K562 (cell line): ENCODE measurements around the gene HACD1. TPM values are rescaled to one million over a fixed set of nuclear protein-coding genes. Genes with fewer than 3 reads are reported as not detected.

Experiments
- ATAC-seq: fragments of 200-7000 bp; cut with Tn5 transposase; 3 replicates; pipeline ENCODE4 v1.9.1; 2020; ENCODE audit warnings: moderate library complexity
- BruUV-seq: library from RNA; stranded (reverse); fragments of 400-500 nt; replicated peaks from 2 replicates; lab custom pipeline; 2021; lab: Mats Ljungman, UMichigan
- CTCF ChIA-PET: fragments of 300-600 bp; formaldehyde crosslinking; extraction: SDS; loops from one replicate; lab custom pipeline; 2021; ENCODE audit warnings: low intra/inter-chr PET ratio; lab: Yijun Ruan, JAX
- POLR2A ChIA-PET: fragments of 300-600, 350-650 bp; sonication (Branson Sonifier 250); formaldehyde crosslinking; extraction: SDS; loops from one replicate; lab custom pipeline; 2021; ENCODE audit warnings: antibody characterized with exemption, inconsistent platforms; lab: Yijun Ruan, JAX
- DNase-seq, 4 experiments: peaks; one replicate each; pipeline versions ENCODE4 v3.0.0 to v3.0.0-alpha.2; 2011 to 2018; ENCODE audit warnings: low spot score in 3 of 4, mixed read lengths in 3 of 4; ENCODE audit errors: extremely low read depth in 1 of 4
- FAIRE-seq: peaks from 2 replicates; lab custom pipeline; 2011; peaks lifted over from hg19 to GRCh38; lab: Jason Lieb, UNC
- H2AFZ ChIP-seq: 2 replicates; pipeline ENCODE4 v1.6.0; 2011; ENCODE audit warnings: low read depth, low read length, control low read depth, inconsistent platforms
- H3K27ac ChIP-seq: fragments of 200-600 bp; 3 replicates; pipeline ENCODE4 v1.8.0; 2011; ENCODE audit warnings: low read depth, mild to moderate bottlenecking, control low read depth, inconsistent platforms, low read length, moderate library complexity, mixed read lengths; ENCODE audit errors: extremely low read depth
- H3K27me3 ChIP-seq, 2 experiments: fragments of 300-600 bp in 1 of 2; 2 replicates in 1 of 2; 3 replicates in 1 of 2; pipeline versions ENCODE4 v1.6.0 to v1.8.0; 2011; ENCODE audit warnings: inconsistent platforms in 2 of 2, low read length in 2 of 2, mild to moderate bottlenecking in 1 of 2, mixed read lengths in 1 of 2, moderate library complexity in 1 of 2; ENCODE audit not compliant: control insufficient read depth in 2 of 2, insufficient read depth in 2 of 2
- H3K36me3 ChIP-seq: fragments of 300-600 bp; 3 replicates; pipeline ENCODE4 v1.8.0; 2011; ENCODE audit warnings: mild to moderate bottlenecking, low read length, inconsistent platforms; ENCODE audit not compliant: control insufficient read depth, insufficient read depth
- H3K4me1 ChIP-seq, 2 experiments: fragments of 200-600 bp in 1 of 2; replicated peaks in 1 of 2; 2 replicates in 1 of 2; 3 replicates in 1 of 2; pipeline versions ENCODE4 v1.5.1 to v1.8.0; 2011; ENCODE audit warnings: inconsistent platforms in 2 of 2, low read length in 2 of 2, mild to moderate bottlenecking in 1 of 2, mixed read lengths in 1 of 2, moderate library complexity in 1 of 2; ENCODE audit not compliant: control insufficient read depth in 2 of 2, insufficient read depth in 2 of 2
- H3K4me2 ChIP-seq: 2 replicates; pipeline ENCODE4 v1.6.1; 2011; ENCODE audit warnings: low read length, control low read depth, inconsistent platforms, mixed read lengths; ENCODE audit not compliant: insufficient read depth
- H3K4me3 ChIP-seq: fragments of 200-600 bp; sonication (generic), shearing (Covaris generic); 2 replicates; pipeline ENCODE4 v1.5.1; 2016; ENCODE audit warnings: control low read depth, inconsistent platforms
- H3K79me2 ChIP-seq: fragments of 200-600 bp; 3 replicates; pipeline ENCODE4 v1.8.0; 2011; ENCODE audit warnings: low read length, inconsistent platforms; ENCODE audit not compliant: control insufficient read depth, insufficient read depth
- H3K9ac ChIP-seq, 2 experiments: 2 replicates each; pipeline versions ENCODE4 v1.6.0 to v1.6.1; 2011; ENCODE audit warnings: low read depth in 2 of 2, low read length in 2 of 2, control low read depth in 1 of 2, inconsistent platforms in 1 of 2, mild to moderate bottlenecking in 1 of 2, mixed read lengths in 1 of 2; ENCODE audit not compliant: insufficient read depth in 1 of 2
- H3K9me1 ChIP-seq: one replicate; pipeline ENCODE4 v1.6.0; 2011; ENCODE audit warnings: inconsistent platforms, mild to moderate bottlenecking, low read length, moderate library complexity; ENCODE audit not compliant: control insufficient read depth, insufficient read depth
- H3K9me3 ChIP-seq: replicated peaks from 2 replicates; pipeline ENCODE4 v1.5.1; 2011; ENCODE audit warnings: low read depth, low read length, inconsistent platforms; ENCODE audit not compliant: control insufficient read depth, insufficient read depth
- H4K20me1 ChIP-seq: replicated peaks from 2 replicates; pipeline ENCODE4 v1.6.1; 2011; ENCODE audit warnings: low read length, inconsistent platforms, mixed read lengths; ENCODE audit not compliant: control insufficient read depth, insufficient read depth
- FOS ChIP-seq: IDR thresholded peaks from 3 replicates; pipeline ENCODE4 v1.6.1; 2011; ENCODE audit not compliant: insufficient read length; ENCODE audit errors: extremely low read depth
- FOXA1 ChIP-seq: fragments of 450-650 bp; IDR thresholded peaks from 2 replicates; pipeline ENCODE4 v1.6.1; 2016; ENCODE audit warnings: mild to moderate bottlenecking, borderline replicate concordance
- MEIS2 ChIP-seq: fragments of 450-650 bp; IDR thresholded peaks from 2 replicates; pipeline ENCODE4 v1.6.1; 2014; ENCODE audit warnings: mild to moderate bottlenecking; ENCODE audit not compliant: partially characterized antibody
- MTA1 ChIP-seq: fragments of 450-650 bp; IDR thresholded peaks from 2 replicates; pipeline ENCODE4 v1.6.1; 2017; ENCODE audit warnings: borderline replicate concordance
- MTA3 ChIP-seq: fragments of 450-650 bp; formaldehyde crosslinking; IDR thresholded peaks from 2 replicates; pipeline ENCODE4 v1.6.1; 2017; ENCODE audit warnings: mild to moderate bottlenecking, borderline replicate concordance
- NFE2 ChIP-seq: IDR thresholded peaks from 2 replicates; pipeline ENCODE4 v1.6.1; 2014; ENCODE audit warnings: antibody characterized with exemption, low read depth
- SMAD1 ChIP-seq: fragments of 150-350 bp; IDR thresholded peaks from 2 replicates; pipeline ENCODE4 v1.6.1; 2014; ENCODE audit warnings: low read length, low read depth; ENCODE audit not compliant: partially characterized antibody
- WGBS: fragments of 100-300 bp; shearing (Covaris generic); methylation state at CpG from one replicate; pipeline ENCODE4 v1.1.6; 2016; ENCODE audit warnings: low coverage, mixed read lengths; ENCODE audit not compliant: insufficient coverage; ENCODE audit errors: missing lambda C conversion rate; 5-methylcytosine and 5-hydroxymethylcytosine counted together
- in situ Hi-C: fragments of 300-500 bp; cut with MboI; formaldehyde crosslinking; loops from 4 replicates; pipeline ENCODE4 v1.15.0; 2018; ENCODE audit warnings: inconsistent platforms, mixed read lengths
- intact Hi-C: fragments of 100-400 bp; cut with micrococcal nuclease; formaldehyde crosslinking; loops from 2 replicates; pipeline ENCODE4 v1.14.2; 2022
- polyA plus RNA-seq, 8 experiments: library from polyadenylated mRNA; depleted of rRNA in 4 of 8; stranded (reverse) in 5 of 8; unstranded in 3 of 8; fragments of >200 nt; fragmentation: Nextera tagmentation in 2 of 8; fragmentation: Illumina TruSeq in 1 of 8; extraction: Ambion mirVana in 2 of 8; extraction: Trizol in 1 of 8; gene quantifications; 2 replicates each; pipeline versions ENCODE4 v1.2.1 to v1.2.3, GENCODE V29; 2011 to 2014; ENCODE audit warnings: inconsistent platforms in 1 of 8, missing spikeins in 1 of 8
- total RNA-seq, 7 experiments: library from RNA; depleted of rRNA in 6 of 7; stranded (reverse); fragments of >200 nt in 6 of 7; fragmentation: Illumina TruSeq in 2 of 7; extraction: Trizol in 2 of 7; gene quantifications; 2 replicates each; pipeline versions ENCODE4 v1.2.1 to v1.2.3, GENCODE V29; 2011 to 2021; ENCODE audit warnings: low replicate concordance in 1 of 7

Gene HACD1
- total and polyA plus RNA-seq, 9 of the 15 experiments (the other 6 are each of a cell fraction or from before 2014, with no cell fraction given), result 0.99 to 4.5 (median 2.4) TPM

GRCh38 chr10:17562614-17563013, 54.6 kb downstream of the HACD1 start:
- POLR2A ChIA-PET, result interaction anchor here (0.7 to 1.3 kb wide), 3 partner anchors 12 to 329 kb away, joined by 3 to 4 read pairs (median 3); no protein-coding TSS in a partner anchor

DNA sequence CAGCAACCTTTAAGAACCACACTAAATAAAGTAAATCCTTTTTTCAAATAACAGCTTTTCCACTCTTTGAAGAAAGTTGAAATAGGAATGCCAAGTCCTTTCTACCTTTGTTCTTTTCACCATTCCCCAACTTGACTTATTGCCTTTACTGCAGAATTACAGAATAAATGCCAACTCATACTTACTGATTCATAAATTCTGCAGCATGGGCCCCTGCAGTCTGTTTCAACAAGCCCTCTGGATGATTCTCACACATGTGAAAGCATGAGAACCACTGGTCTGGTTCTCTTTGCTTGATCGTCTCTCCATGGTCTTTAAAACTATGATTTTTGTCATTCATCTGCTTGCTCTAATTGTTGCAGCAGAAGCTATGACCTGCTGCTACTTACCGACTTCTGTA, 56.1 kb downstream of the HACD1 start:
- peak; percentile 9; the same call in 1 of the 2 replicates for TF ChIP-seq FOXA1
- no peak for TF ChIP-seq SMAD1
- no peak for TF ChIP-seq MTA3
- peak; percentile 24; the same call in 1 of the 2 replicates for TF ChIP-seq NFE2
- no peak for TF ChIP-seq FOS
- ATAC-seq (no peak), DNase-seq (no peak), FAIRE-seq (no peak)
- no peaks in the 10 kb centered on the region for H3K9me3 ChIP-seq
- no peak overlapping the region for H2AFZ ChIP-seq
- BruUV-seq, result no TSS peak
- H3K36me3 ChIP-seq, result no peaks in the 10 kb centered on the region
- no peak overlapping the region for H3K4me3 ChIP-seq
- H3K27me3 ChIP-seq, result no peaks in the 10 kb centered on the region
- intact Hi-C loops (no loop called here), in situ Hi-C loops (no loop called here)
- H3K9ac ChIP-seq, result no peak overlapping the region
- no peak overlapping the region for H3K27ac ChIP-seq
- ChIA-PET CTCF (no interaction called here), POLR2A (interaction anchor here (0.6 kb wide), 1 partner anchor 168 kb away, joined by 3 read pairs; no protein-coding TSS in a partner anchor)
- H4K20me1 ChIP-seq, result no peaks in the 10 kb centered on the region
- H3K4me2 ChIP-seq, result no peak overlapping the region
- no peaks in the 10 kb centered on the region; a peak in 1 of 5 replicates for H3K4me1 ChIP-seq
- no peaks in the 10 kb centered on the region for H3K79me2 ChIP-seq
- 70% methylated on average over 2 of the region's 2 CpGs for WGBS
- no peaks in the 10 kb centered on the region for H3K9me1 ChIP-seq

More at GRCh38 chr10:17562614-17563013, 54.6 kb downstream of the HACD1 start:
- TF ChIP-seq MEIS2 (peak; percentile 26), MTA1 (no peak)
- Histone ChIP-seq H4K20me1 (no peaks in the 10 kb centered on the region), H3K4me2 (no peak overlapping the region), H3K27me3 (no peaks in the 10 kb centered on the region), H3K9me3 (no peaks in the 10 kb centered on the region), H3K9ac (0 out of 4 replicates have a peak overlapping the region, but pooled peaks of 1 of the 2 experiments have one; percentile 29), H3K4me3 (no peak overlapping the region), H2AFZ (peak overlapping the region; percentile 63), H3K36me3 (no peaks in the 10 kb centered on the region), H3K27ac (no peak overlapping the region; the same call in 2 of the 3 replicates), H3K9me1 (no peaks in the 10 kb centered on the region), H3K4me1 (no peaks in the 10 kb centered on the region; a peak in 1 of 5 replicates), H3K79me2 (no peaks in the 10 kb centered on the region)
- no TSS peak for BruUV-seq
- DNase-seq (peak in 2 of 4 experiments; percentile 15 to 35), ATAC-seq (peak; percentile 53), FAIRE-seq (peak; percentile 19)
- WGBS, result 36% methylated on average over 8 of the region's 8 CpGs
- intact Hi-C loops, result no loop called here
- CTCF ChIA-PET, result no interaction called here
- in situ Hi-C loops, result no loop called here
